ENCODE data around the gene SEMA5A.

GRCh38 chr5:9316733-9317132 lies 229.1 kb downstream of the SEMA5A start:
- TF ChIP-seq CTCF (IDR thresholded peaks at IDR 0.05) (no peak), EP300 (IDR thresholded peaks at IDR 0.05) (no peak), POLR2AphosphoS5 (IDR thresholded peaks at IDR 0.05) (no peak), POLR2A (IDR thresholded peaks at IDR 0.05) (no peak)
